ENCODE results near the gene ENO1.

ENO1 gene

DNA sequence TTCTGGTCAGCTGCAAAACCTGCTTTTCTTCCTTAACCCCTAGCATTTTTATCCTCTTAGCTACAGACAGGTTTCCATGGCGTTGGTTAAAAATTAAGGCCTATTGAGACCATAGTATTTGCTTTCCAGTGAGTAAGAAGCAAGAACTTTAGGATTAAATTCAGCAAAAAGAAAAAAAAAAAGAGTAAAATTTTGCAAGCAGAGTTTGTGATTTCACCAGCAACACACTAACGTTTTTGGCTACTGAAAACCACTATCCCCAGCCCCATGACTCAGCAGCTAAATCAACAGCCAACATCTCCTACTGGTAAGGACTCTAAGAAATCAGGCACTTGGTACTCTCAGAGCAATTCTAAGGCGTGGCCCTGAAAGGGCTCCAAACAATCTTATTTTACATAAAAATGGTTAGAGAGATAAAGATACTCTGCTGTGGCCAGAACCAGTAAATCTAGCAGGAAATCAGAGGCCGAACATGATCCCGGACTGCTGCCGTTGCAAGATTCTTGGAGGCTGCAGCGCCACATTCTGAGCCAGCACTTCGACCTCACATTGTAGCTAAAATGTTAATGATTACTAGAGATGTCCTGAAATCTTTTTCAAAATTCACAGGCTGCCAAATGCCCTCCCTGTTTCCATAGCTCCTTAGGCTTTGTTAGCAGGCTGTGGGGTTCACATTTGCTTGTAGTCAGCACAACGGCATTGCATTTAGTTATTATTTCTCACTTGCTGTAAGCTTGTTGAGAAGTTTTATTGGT, 1.6 kb upstream of the ENO1 start:
- Histone ChIP-seq H3K4me3 (ENCODE audit: low read length) (no peak overlapping the region), H3K4me1 (ENCODE audit: control insufficient read depth, insufficient read depth, low read length) (peaks cover 2% of the 10 kb centered on the region; the same call in 1 of the 2 replicates), H3K36me3 (ENCODE audit: control insufficient read depth, insufficient read depth, low read length) (no peaks in the 10 kb centered on the region), H3K27me3 (ENCODE audit: control insufficient read depth, insufficient read depth, low read length) (no peaks in the 10 kb centered on the region), H3K27ac (ENCODE audit: low read length) (no peak overlapping the region), H3K9me3 (ENCODE audit: control insufficient read depth, insufficient read depth, low read length) (no peaks in the 10 kb centered on the region)
- WGBS (ENCODE audit: insufficient coverage, insufficient read length) = no CpG with 5 or more reads among the region's 9 CpGs
- DNase-seq (ENCODE audit: low read depth, low spot score) = no peak

DNA sequence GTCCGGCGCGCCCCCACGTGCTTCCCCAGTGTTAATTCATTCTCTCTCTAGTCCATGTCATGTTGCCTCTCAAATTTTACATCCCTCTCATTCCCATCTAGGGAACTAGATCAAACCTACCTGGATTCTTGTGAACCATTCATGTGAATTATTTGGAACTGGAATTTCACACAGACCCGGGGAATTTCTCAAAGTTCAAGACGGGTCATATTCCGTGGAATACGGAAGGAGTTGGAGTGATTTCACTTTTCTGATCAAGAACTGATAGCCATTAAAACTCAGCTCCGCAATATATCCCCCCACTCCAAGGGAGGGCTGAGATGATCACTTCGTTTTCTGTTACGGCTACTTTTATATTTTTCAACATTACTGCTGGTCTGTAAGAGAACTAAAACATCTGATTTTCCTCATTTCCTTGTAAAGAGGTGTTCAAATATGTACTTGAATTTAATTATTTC, 1.0 kb upstream of the ENO1 start:
- H3K4me3 ChIP-seq (ENCODE audit: low read length) = peak overlapping the region; percentile 75; the same call in 1 of the 2 replicates
- no peak for DNase-seq (ENCODE audit: low read depth, low spot score)
- H3K9me3 ChIP-seq (ENCODE audit: control insufficient read depth, insufficient read depth, low read length) = no peaks in the 10 kb centered on the region
- no peaks in the 10 kb centered on the region for H3K27me3 ChIP-seq (ENCODE audit: control insufficient read depth, insufficient read depth, low read length)
- H3K27ac ChIP-seq (ENCODE audit: low read length) = no peak overlapping the region
- H3K36me3 ChIP-seq (ENCODE audit: control insufficient read depth, insufficient read depth, low read length) = peaks cover 4% of the 10 kb centered on the region; the same call in 1 of the 2 replicates
- WGBS (ENCODE audit: insufficient coverage, insufficient read length) = no CpG with 5 or more reads among the region's 11 CpGs
- H3K4me1 ChIP-seq (ENCODE audit: control insufficient read depth, insufficient read depth, low read length) = peaks cover 2% of the 10 kb centered on the region; the same call in 1 of the 2 replicates

DNA sequence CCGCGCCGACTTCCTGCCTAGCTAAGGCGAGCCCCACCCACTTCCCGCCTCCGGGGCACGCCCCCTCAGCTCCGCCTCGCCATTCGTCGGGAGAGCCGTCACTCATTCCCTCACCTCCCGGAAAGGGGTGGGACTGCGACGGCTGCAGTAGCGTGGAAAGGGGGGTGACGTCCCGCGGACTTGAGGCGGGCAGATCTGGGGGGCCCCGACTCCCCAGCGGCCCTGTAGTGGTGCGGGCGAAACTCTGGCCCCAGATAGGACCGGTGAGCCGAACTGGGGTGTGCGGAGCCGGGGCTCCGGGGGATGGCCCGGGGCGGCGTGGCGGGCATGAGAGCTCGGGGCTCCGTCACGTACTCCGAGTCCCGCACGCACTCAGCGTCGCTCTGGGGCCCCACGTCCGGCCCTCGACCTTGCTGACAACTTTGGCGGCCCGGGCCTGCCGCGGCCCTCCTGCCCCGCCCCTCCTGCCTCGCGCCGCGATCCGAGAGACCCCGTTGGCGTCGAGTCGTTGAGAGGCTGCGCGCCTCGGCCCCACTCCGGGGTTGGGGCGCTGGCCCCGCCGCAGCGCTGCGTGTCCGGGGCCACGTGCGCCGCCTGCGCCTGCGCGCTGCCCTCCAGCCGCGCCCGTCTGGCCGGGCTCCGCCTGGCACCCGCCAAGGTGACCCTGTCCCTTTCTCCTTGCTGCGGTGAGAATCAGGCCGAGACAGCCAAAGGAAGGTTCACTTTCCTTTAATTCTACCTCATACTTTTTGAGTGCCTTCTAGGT, 395 bp upstream of the ENO1 start:
- Histone ChIP-seq H3K4me3 (ENCODE audit: low read length) (peak overlapping the region; percentile 75; the same call in 1 of the 2 replicates), H3K27me3 (ENCODE audit: control insufficient read depth, insufficient read depth, low read length) (no peaks in the 10 kb centered on the region), H3K27ac (ENCODE audit: low read length) (no peak overlapping the region), H3K9me3 (ENCODE audit: control insufficient read depth, insufficient read depth, low read length) (no peaks in the 10 kb centered on the region), H3K36me3 (ENCODE audit: control insufficient read depth, insufficient read depth, low read length) (peaks cover 8% of the 10 kb centered on the region; the same call in 1 of the 2 replicates), H3K4me1 (ENCODE audit: control insufficient read depth, insufficient read depth, low read length) (peaks cover 2% of the 10 kb centered on the region; the same call in 1 of the 2 replicates)
- no CpG with 5 or more reads among the region's 82 CpGs for WGBS (ENCODE audit: insufficient coverage, insufficient read length)
- DNase-seq (ENCODE audit: low read depth, low spot score) = peak; percentile 93

DNA sequence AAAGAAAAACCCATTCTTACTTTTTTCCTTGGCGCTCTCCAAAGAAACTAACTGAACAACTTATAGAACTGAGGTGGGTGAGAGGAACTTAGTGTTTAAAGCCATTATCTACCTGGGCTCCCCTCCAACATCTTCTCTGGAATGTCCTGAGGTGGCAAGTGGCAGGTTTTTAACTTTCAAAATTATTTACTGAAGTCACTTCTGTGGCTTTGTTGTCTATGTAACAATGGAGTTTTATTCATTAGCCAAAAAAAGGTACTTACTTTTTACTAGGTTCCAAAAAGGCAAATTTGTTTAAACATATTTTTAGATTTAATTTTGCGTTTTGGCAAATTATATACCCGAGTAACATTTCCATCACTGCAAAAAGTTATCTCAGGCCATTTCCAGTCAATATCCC, 2.4 kb downstream of the ENO1 start:
- no peaks in the 10 kb centered on the region for H3K27me3 ChIP-seq (ENCODE audit: control insufficient read depth, insufficient read depth, low read length)
- peaks cover 5% of the 10 kb centered on the region; the same call in 1 of the 2 replicates for H3K4me1 ChIP-seq (ENCODE audit: control insufficient read depth, insufficient read depth, low read length)
- no peak overlapping the region for H3K4me3 ChIP-seq (ENCODE audit: low read length)
- DNase-seq (ENCODE audit: low read depth, low spot score) = no peak
- WGBS (ENCODE audit: insufficient coverage, insufficient read length) = no CpG with 5 or more reads among the region's 3 CpGs
- peaks cover 27% of the 10 kb centered on the region; the same call in 1 of the 2 replicates for H3K36me3 ChIP-seq (ENCODE audit: control insufficient read depth, insufficient read depth, low read length)
- no peaks in the 10 kb centered on the region for H3K9me3 ChIP-seq (ENCODE audit: control insufficient read depth, insufficient read depth, low read length)
- H3K27ac ChIP-seq (ENCODE audit: low read length) = no peak overlapping the region

DNA sequence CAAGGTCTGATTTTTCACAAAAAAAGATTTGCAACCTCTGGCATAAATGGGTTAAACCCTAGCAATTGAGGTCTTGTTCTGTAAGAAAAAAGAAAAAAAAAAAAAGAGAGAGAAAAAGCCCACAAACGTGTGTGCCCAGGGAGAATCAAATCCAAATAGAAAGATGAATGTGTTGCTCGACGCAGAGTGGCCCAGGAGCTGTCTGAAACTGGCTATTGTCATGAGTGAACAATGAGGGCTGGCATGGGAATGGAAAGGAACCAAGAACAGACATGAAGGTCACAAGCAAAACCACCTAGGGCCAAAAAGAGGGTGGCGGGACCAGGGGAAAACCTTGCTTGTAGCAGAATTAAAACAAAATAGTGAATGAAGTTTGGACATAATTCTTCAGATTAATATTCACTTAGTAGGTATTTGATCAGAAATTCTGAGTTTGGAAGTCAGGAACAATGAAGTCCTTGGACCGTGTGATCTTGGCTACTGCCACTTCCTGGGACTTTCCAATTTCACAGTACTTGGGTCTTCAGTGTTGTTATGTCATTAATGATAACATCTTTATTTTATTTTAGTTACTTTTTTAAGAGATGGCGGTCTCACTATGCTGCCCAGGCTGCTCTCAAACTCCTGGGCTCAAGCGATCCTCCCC, 3.1 kb downstream of the ENO1 start:
- Histone ChIP-seq H3K4me3 (ENCODE audit: low read length) (no peak overlapping the region), H3K4me1 (ENCODE audit: control insufficient read depth, insufficient read depth, low read length) (peaks cover 3% of the 10 kb centered on the region; the same call in 1 of the 2 replicates), H3K27me3 (ENCODE audit: control insufficient read depth, insufficient read depth, low read length) (no peaks in the 10 kb centered on the region), H3K36me3 (ENCODE audit: control insufficient read depth, insufficient read depth, low read length) (peaks cover 34% of the 10 kb centered on the region), H3K9me3 (ENCODE audit: control insufficient read depth, insufficient read depth, low read length) (no peaks in the 10 kb centered on the region), H3K27ac (ENCODE audit: low read length) (no peak overlapping the region)
- WGBS (ENCODE audit: insufficient coverage, insufficient read length) = no CpG with 5 or more reads among the region's 7 CpGs
- no peak for DNase-seq (ENCODE audit: low read depth, low spot score)

DNA sequence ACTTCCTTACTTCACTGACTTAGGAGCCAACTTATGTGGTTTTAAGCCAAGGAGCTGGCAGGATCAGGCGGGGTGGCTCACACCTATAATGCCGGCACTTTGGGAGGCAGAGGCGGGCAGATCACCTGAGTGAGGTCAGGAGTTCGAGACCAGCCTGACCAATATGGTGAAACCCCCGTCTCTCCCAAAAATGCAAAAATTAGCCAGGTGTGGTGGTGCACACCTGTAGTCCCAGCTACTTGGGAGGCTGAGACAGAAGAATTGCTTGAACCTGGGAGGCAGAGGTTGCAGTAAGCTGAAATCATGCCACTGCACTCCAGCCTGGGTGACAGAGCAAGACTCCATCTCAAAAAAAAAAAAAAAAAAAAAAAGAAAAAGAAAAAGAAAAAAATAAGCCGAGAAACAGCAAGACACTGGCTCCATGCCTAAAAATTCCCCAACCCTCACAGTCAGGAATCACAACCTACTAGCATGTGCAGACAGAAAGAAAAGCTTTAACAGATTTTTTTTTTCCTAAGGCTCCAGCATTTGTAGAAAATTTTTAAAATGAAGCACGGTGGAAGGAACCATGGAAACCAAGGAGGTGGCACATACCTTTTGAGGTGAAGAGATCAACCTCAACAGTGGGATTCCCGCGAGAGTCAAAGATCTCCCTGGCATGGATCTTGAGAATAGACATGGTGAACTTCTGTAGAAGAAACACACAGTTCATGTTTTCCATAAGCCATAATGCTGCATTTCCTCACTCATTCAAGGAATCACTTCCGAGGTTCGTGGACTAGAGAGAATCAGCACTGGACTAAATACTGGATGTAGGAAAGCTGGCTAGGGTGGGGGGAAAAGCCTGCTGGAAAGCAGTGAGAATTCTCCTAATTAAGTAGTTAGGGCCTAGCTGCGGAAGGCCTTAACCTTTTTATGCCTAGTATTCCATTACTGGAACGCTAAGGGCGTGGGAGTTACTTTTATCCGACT, 4.0 kb downstream of the ENO1 start:
- H3K36me3 ChIP-seq (ENCODE audit: control insufficient read depth, insufficient read depth, low read length) = peaks cover 37% of the 10 kb centered on the region
- no peaks in the 10 kb centered on the region for H3K27me3 ChIP-seq (ENCODE audit: control insufficient read depth, insufficient read depth, low read length)
- H3K9me3 ChIP-seq (ENCODE audit: control insufficient read depth, insufficient read depth, low read length) = no peaks in the 10 kb centered on the region
- no peak overlapping the region for H3K4me3 ChIP-seq (ENCODE audit: low read length)
- no peak for DNase-seq (ENCODE audit: low read depth, low spot score)
- H3K27ac ChIP-seq (ENCODE audit: low read length) = no peak overlapping the region
- no CpG with 5 or more reads among the region's 15 CpGs for WGBS (ENCODE audit: insufficient coverage, insufficient read length)
- peaks cover 3% of the 10 kb centered on the region; the same call in 1 of the 2 replicates for H3K4me1 ChIP-seq (ENCODE audit: control insufficient read depth, insufficient read depth, low read length)

DNA sequence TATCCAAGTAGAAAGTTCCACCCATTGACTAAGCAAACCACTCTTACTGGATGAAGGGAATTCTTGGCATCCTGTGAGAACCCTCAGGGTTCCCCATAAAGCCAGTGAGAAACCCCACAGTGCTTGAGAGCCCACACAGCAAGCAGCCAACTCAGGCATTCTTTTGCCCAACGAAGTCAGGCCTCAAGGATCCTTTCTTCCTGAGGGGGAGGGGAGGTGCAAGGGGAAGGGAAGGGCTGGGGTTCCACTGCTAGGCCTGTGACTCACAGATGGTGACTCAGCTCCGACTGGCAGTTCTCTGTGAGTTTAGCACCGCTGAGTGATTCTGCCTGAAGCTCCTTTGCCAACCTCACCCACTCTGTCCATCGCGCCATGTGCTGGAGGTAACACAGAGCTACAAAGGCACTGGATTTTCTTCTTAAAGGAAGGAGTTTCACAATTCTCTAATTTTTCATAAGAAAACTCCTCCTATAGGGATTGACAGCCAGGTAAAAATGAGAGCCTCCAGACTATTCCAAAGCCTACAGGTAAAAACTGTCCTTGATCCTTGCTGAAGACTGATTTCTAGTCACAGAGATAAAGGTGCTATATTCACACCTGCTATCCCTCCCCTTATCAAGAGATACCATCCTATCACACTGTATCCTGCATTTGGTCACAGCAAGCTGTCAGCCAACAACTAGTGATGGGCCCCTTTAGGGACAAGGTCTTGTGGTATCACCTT, 4.8 kb downstream of the ENO1 start:
- Histone ChIP-seq H3K4me3 (ENCODE audit: low read length) (no peak overlapping the region), H3K27ac (ENCODE audit: low read length) (no peak overlapping the region), H3K4me1 (ENCODE audit: control insufficient read depth, insufficient read depth, low read length) (peaks cover 3% of the 10 kb centered on the region; the same call in 1 of the 2 replicates), H3K27me3 (ENCODE audit: control insufficient read depth, insufficient read depth, low read length) (no peaks in the 10 kb centered on the region), H3K36me3 (ENCODE audit: control insufficient read depth, insufficient read depth, low read length) (peaks cover 41% of the 10 kb centered on the region), H3K9me3 (ENCODE audit: control insufficient read depth, insufficient read depth, low read length) (no peaks in the 10 kb centered on the region)
- peak; percentile 79 for DNase-seq (ENCODE audit: low read depth, low spot score)
- no CpG with 5 or more reads among the region's 5 CpGs for WGBS (ENCODE audit: insufficient coverage, insufficient read length)

DNA sequence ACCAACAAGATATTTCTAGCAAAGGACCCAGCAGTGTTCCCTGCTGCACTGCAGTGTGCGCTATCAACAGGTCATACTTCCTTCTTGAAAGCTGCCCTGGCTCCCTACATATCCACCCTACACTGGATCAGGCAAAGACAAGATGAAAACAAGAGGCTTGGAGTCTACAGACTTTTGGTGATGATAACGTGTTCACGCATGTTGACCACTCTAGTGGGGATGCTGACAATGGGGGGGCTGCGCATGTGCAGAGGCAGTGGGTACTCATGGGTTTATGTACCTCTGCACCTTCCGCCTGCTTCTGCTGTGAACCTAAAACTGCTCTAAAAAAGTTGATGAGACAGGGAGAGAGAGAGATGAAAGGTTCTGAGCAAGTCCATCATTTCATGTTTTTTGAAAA, 5.5 kb downstream of the ENO1 start:
- Histone ChIP-seq H3K36me3 (ENCODE audit: control insufficient read depth, insufficient read depth, low read length) (peaks cover 44% of the 10 kb centered on the region), H3K4me1 (ENCODE audit: control insufficient read depth, insufficient read depth, low read length) (peaks cover 3% of the 10 kb centered on the region; the same call in 1 of the 2 replicates), H3K4me3 (ENCODE audit: low read length) (no peak overlapping the region), H3K9me3 (ENCODE audit: control insufficient read depth, insufficient read depth, low read length) (no peaks in the 10 kb centered on the region), H3K27me3 (ENCODE audit: control insufficient read depth, insufficient read depth, low read length) (no peaks in the 10 kb centered on the region), H3K27ac (ENCODE audit: low read length) (no peak overlapping the region)
- DNase-seq (ENCODE audit: low read depth, low spot score) = no peak
- no CpG with 5 or more reads among the region's 5 CpGs for WGBS (ENCODE audit: insufficient coverage, insufficient read length)

DNA sequence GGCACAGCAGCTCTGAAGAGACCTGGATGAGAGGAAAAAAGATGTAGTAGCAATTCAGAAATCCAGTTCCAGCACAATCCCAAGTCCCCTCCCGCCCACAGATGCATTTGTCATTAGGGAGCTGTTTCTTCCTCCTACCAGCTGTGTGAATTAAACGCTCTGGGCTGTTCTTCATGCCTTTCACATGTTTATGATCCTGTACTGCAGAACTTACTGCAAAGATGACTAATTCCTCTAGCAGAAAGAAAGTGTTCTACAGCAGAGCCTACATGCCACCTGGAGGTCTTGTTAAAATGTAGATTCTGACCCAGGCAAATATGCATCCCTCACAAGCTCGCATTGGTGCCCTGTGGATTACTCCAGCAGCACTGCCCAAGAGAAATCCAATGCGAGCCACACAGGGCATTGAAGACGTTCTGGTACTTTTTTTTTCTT, 6.5 kb downstream of the ENO1 start:
- Histone ChIP-seq H3K4me3 (ENCODE audit: low read length) (no peak overlapping the region), H3K27me3 (ENCODE audit: control insufficient read depth, insufficient read depth, low read length) (no peaks in the 10 kb centered on the region), H3K9me3 (ENCODE audit: control insufficient read depth, insufficient read depth, low read length) (no peaks in the 10 kb centered on the region), H3K36me3 (ENCODE audit: control insufficient read depth, insufficient read depth, low read length) (peaks cover 51% of the 10 kb centered on the region), H3K4me1 (ENCODE audit: control insufficient read depth, insufficient read depth, low read length) (peaks cover 3% of the 10 kb centered on the region; the same call in 1 of the 2 replicates), H3K27ac (ENCODE audit: low read length) (no peak overlapping the region)
- no CpG with 5 or more reads among the region's 5 CpGs for WGBS (ENCODE audit: insufficient coverage, insufficient read length)
- no peak for DNase-seq (ENCODE audit: low read depth, low spot score)
